HUES48 (cell line): ENCODE results near the gene NOTCH3.
A peak's percentile ranks its signal among the peaks of the same experiment; 100 is the strongest.

Experiments used
- H3K27ac ChIP-seq: one replicate; pipeline ENCODE4 v1.7.0; 2013; ENCODE audit warnings: low read depth, low read length, inconsistent platforms
- H3K27me3 ChIP-seq: 2 replicates; pipeline ENCODE4 v1.6.1; 2013; ENCODE audit warnings: mild to moderate bottlenecking, low read length; ENCODE audit not compliant: control insufficient read depth, insufficient read depth
- H3K36me3 ChIP-seq: 2 replicates; pipeline ENCODE4 v1.6.1; 2013; ENCODE audit warnings: low read length; ENCODE audit not compliant: control insufficient read depth, insufficient read depth
- H3K4me1 ChIP-seq: 2 replicates; pipeline ENCODE4 v1.6.1; 2013; ENCODE audit warnings: mild to moderate bottlenecking, low read length; ENCODE audit not compliant: control insufficient read depth, insufficient read depth
- H3K4me3 ChIP-seq: 2 replicates; pipeline ENCODE4 v1.5.1; 2013; ENCODE audit warnings: mild to moderate bottlenecking, low read depth, low read length
- H3K9ac ChIP-seq: 2 replicates; pipeline ENCODE4 v1.6.1; 2013; ENCODE audit warnings: mild to moderate bottlenecking, low read depth, low read length, moderate library complexity
- H3K9me3 ChIP-seq: 2 replicates; pipeline ENCODE4 v1.6.1; 2013; ENCODE audit warnings: low read length; ENCODE audit not compliant: control insufficient read depth, insufficient read depth

The NOTCH3 gene

DNA sequence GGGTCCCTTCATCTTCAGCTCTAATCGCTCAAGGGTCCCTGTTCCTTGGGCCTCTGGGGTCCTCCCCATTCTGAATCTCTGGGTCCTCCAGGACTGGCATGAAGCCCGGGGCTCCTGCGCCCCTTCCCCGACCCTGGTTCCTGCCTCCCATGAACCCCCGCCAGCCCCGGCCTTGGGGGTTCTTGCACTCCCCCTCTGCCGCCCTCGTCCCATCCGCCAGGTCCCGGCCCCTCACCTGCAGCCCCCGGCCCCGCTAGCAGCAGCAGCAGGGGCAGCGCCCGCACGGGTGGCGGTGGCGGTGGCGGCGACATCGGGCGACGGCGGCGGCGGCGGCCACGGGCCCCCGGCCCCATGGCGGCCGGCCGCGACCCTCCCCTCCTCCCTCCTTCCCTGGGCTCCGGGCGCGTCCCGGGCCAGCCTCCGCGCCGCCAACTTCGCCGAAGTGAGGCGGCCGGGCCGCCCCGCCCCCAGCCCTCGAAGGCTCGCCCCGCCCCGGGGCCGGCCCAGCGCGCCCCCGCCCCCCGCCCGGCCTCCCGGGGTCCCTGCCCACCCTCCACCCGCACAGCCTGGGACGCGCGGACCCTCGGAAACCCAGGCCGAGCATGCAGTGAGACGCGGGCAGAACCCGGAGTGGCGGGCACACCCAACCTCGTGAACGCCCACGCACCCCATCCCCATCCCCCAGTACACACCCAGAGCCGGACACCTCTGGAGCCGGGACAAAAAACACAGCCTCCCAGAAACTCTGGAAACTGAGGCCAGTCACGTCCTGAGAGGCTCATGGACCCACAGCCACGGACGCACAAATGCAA, at the start of gene NOTCH3:
TSS of gene NOTCH3 (minus strand) at position 443 of the 812 bp plus-strand sequence. CDS start at position 353, 90 bp downstream.
- H3K9me3 ChIP-seq: no peaks in the 10 kb centered on the region
- H3K27ac ChIP-seq: peak within 1 kb of the TSS; percentile 76
- peaks cover 23% of the 10 kb centered on the region for H3K36me3 ChIP-seq
- peak within 1 kb of the TSS; percentile 3 for H3K9ac ChIP-seq
- peaks cover 10% of the 10 kb centered on the region; the same call in 1 of the 2 replicates for H3K4me1 ChIP-seq
- H3K4me3 ChIP-seq: peak within 1 kb of the TSS; percentile 79
- no peaks in the 10 kb centered on the region for H3K27me3 ChIP-seq

DNA sequence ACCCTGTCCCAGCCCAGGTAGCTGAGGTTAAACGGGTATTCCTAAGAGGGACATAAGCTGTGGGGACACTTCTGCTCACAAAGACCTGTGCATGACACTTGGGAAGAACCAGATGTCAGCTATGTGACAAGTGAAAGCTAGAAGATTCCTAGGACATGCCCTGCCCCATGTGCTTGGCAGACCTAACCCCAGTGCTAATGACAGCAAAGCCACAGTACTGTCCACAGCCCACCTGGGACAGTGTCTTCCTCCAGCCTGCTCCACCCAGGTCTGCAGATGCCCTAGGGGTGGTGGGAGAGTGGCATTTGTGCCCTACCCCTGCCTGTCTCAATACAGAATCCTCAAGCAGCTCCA, 49.8 kb upstream of the NOTCH3 start:
- H3K4me3 ChIP-seq: no peak overlapping the region
- peak overlapping the region; percentile 8 for H3K27ac ChIP-seq
- peaks cover 11% of the 10 kb centered on the region; the same call in 1 of the 2 replicates for H3K4me1 ChIP-seq
- H3K9me3 ChIP-seq: no peaks in the 10 kb centered on the region
- peaks cover 90% of the 10 kb centered on the region for H3K36me3 ChIP-seq
- no peak overlapping the region for H3K9ac ChIP-seq
- no peaks in the 10 kb centered on the region for H3K27me3 ChIP-seq

DNA sequence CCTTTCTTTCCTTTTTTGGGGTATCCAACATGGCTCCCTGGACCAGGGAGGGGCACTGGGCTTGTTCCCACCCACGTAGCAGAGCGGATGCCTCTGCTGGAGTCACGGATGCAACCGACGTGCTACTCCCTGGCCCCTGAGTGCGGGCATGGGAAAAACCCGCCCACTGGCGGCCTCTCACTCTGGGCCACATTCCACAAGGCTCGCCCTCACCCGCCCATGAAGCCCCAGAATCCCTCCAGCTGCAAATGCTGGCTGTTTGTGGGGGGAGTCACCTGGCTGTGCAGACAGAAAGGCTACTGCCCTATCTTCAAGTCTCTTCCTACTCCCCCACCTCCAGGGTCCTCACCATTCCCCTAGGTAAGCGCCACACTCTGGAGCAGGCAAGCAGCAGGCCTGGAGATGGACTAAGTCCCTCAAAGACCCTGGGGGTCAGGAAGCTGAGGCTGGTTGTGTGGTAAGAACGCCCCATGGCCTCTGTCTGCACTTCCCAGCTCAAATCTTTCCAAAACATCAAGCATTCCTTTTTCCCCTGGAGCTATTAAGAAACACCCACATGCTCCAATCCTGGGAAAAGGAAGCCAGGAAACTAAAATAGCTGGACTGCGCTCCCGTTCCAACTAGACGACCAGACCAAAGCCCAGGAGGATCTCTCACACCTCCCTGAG, 49.3 kb upstream of the NOTCH3 start:
- H3K27me3 ChIP-seq: no peaks in the 10 kb centered on the region
- H3K36me3 ChIP-seq: peaks cover 90% of the 10 kb centered on the region
- peaks cover 11% of the 10 kb centered on the region; the same call in 1 of the 2 replicates for H3K4me1 ChIP-seq
- no peaks in the 10 kb centered on the region for H3K9me3 ChIP-seq
- H3K27ac ChIP-seq: peak overlapping the region; percentile 8
- no peak overlapping the region for H3K9ac ChIP-seq
- H3K4me3 ChIP-seq: no peak overlapping the region

DNA sequence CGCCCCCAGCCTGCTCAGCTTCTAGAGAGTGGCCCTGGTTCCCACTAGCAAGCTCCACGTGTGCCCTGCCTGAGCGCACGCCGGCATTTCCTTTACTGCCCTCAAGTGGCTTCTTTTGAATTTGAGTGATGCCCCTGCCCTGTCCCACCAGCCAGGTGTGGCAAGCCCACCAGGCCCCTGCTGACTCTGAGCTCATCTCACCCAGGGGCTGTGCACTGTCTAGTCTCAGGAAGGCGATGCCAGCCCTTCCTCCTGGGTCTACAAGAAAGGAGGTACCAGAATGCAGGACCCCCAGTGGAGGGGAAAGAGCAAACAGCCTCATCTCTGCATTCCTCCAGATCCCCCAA, 48.7 kb upstream of the NOTCH3 start:
- H3K9ac ChIP-seq: no peak overlapping the region
- H3K36me3 ChIP-seq: peaks cover 90% of the 10 kb centered on the region
- H3K27ac ChIP-seq: no peak overlapping the region
- no peaks in the 10 kb centered on the region for H3K9me3 ChIP-seq
- H3K27me3 ChIP-seq: no peaks in the 10 kb centered on the region
- peaks cover 11% of the 10 kb centered on the region; the same call in 1 of the 2 replicates for H3K4me1 ChIP-seq
- no peak overlapping the region for H3K4me3 ChIP-seq

DNA sequence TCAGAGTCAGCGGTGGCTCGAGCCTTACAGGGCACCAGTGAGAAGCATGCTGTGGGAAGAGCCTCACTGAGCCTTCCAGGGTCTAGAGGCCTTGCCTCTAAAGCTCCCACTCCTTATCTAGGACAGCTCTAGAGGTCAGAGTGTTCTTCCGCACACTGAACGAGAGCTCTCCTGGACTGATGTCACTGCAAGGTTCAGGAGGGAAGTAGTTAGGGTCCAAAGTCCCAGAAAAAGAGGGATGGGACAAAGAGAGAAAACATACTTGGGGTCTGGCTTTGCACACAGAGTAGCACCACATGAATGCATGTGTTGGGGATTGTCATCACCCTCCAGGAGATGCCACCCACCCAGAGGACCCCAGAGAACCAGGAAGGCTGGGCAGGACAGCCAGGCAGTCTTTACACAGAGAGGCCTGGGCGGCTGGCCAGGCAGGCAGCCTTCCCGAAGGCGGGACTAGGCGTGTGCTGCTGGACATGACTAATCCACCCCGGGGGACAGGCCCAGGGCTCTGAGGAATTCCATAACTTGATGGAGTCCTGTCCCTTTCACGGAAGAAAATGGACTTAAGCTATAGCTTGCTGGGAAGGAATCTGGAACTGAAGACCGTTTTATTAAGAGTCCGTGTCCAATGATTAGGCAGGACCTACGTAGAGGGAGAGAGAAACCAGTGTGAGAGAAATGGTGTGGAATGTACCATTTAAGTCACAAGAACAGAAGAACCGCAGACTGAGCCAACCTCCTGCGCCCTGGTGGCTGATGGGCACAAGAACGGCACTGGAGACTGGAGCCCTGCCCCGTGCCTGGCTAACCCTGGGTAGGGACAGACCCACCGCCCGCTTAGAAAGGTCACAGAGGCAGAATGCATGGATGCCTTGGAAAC, 48.1 kb upstream of the NOTCH3 start:
- H3K36me3 ChIP-seq: peaks cover 88% of the 10 kb centered on the region
- H3K4me1 ChIP-seq: peaks cover 11% of the 10 kb centered on the region; the same call in 1 of the 2 replicates
- H3K4me3 ChIP-seq: no peak overlapping the region
- H3K9ac ChIP-seq: no peak overlapping the region
- H3K27ac ChIP-seq: no peak overlapping the region
- no peaks in the 10 kb centered on the region for H3K27me3 ChIP-seq
- no peaks in the 10 kb centered on the region for H3K9me3 ChIP-seq

DNA sequence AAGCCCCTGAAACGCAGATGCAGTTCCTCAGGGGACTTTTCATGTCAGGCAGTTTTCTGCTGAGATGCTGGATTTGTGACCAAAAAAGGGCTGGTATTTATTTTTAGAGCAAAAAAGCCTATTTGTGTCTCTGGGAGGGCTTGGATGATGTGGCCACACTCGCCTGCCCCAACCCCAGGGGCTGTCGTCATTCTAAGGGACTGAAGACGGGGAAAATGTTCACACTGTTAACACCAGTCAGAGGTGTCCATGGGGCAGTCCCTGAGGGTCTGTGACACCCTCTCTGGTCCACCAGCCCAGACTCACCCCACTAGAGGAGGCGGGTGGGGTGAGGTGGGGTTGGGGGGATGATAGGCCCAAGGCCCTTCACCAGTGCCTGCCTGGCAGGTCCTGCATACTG, 47.3 kb upstream of the NOTCH3 start:
- Histone ChIP-seq H3K27ac (no peak overlapping the region), H3K36me3 (peaks cover 88% of the 10 kb centered on the region), H3K4me1 (peaks cover 11% of the 10 kb centered on the region; the same call in 1 of the 2 replicates)

DNA sequence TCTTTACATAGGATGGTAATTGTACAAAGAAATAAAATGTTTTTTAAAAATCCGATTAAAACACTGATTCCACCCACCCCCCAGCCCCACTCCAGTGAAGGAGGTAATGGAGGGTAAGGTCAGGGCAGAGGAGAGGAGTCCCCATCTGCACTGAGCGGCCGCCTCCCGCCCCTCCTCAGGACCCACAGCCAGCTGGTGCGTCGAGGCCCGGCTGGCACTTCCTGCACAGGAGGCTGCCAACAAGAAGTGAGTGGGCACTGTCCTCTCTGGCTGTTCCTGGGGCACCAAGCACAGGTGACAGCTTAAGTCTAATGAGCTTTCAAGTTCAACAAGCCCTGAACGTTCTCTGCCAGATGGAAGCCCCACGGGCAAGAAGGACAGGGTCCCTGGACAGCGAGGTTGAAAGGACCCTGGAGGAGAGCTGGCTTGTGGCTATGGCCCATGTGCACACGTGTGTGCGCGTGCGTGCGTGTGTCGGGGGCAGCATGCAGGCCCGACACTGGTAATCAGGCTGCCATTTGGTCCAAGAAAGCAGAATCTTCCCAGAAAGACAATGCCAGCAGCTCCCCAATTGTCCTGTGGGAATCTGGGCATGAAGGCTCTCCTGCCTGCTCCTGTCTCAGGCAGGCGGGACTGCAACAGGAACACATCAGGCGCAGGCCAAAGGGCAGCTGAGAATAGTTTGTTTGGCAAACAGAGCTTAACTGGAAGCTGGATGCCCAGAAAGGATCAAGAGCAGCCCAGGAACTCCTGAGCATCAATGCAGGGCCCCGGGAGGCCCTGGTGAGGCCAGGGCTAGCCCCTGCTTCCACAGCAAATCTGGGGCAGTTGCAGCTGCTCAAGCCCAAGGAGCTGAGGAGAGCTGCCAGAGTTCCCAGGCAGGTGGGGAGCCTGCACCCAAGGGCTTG, 46.6 kb upstream of the NOTCH3 start:
- peaks cover 84% of the 10 kb centered on the region for H3K36me3 ChIP-seq
- no peak overlapping the region for H3K9ac ChIP-seq
- H3K27ac ChIP-seq: no peak overlapping the region

More for the DNA sequence above, 47.3 kb upstream of the NOTCH3 start:
- no peaks in the 10 kb centered on the region for H3K9me3 ChIP-seq
- H3K27me3 ChIP-seq: no peaks in the 10 kb centered on the region
- no peak overlapping the region for H3K9ac ChIP-seq
- H3K4me3 ChIP-seq: no peak overlapping the region

DNA sequence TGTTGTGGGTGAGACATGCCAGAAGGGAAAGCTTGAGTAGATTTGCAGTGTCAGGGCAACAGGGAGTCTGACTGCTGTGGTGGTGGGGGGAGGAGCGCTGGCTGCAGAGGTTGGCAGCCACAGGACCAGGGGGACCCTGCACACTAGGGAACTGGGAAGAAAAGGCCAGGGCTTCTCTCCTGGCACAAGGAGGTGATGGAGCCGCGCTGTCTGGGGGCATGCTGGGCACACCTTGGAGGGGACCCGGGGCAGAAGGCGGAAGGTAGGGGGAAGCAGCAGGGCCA, 45.3 kb upstream of the NOTCH3 start:
- Histone ChIP-seq H3K36me3 (peaks cover 86% of the 10 kb centered on the region), H3K27ac (no peak overlapping the region)

More for the DNA sequence above, 46.6 kb upstream of the NOTCH3 start:
- peaks cover 6% of the 10 kb centered on the region; the same call in 1 of the 2 replicates for H3K4me1 ChIP-seq
- no peaks in the 10 kb centered on the region for H3K27me3 ChIP-seq
- H3K9me3 ChIP-seq: no peaks in the 10 kb centered on the region
- no peak overlapping the region for H3K4me3 ChIP-seq

DNA sequence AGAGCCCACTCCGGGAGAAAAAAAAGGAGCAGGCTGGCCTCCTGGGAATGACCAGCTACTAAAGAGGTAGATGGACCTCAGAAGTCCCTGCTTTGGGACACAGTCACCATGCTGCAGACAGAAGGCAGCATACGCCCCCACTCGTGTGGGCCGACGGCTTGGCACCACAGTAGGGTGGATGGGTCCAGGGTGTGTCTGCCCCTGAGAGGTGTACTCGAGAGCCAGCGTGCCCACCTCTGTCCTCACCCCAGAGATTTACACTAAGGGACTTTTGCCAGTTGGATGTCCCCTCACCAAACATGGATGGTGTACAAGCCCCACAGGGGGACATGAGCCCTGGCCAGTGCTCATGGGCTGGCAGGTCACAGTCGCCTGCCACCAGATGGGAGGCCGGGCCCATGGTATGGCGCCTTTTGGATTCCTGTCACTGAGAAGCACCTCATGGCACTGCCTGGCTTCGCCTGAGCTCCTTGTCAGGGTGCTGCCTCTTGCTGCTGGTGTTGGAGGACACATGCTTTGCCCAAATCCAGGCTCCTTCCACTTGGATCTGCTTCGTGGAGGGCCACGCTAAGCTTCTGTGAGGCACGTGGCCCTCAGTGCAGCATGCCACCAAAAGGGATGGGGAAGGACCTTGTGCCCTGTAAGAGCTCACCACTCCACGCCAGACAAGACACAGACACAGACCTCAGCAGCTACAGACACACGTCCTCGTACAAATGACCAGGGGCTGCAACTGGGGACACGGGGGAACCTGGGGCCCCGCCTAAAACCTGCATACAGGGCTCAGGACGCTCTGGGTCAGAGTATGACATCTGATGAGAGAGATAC, 44.8 kb upstream of the NOTCH3 start:
- H3K9me3 ChIP-seq: no peaks in the 10 kb centered on the region
- no peak overlapping the region for H3K27ac ChIP-seq
- peaks cover 86% of the 10 kb centered on the region for H3K36me3 ChIP-seq
- H3K9ac ChIP-seq: no peak overlapping the region
- H3K4me3 ChIP-seq: no peak overlapping the region
- no peaks in the 10 kb centered on the region for H3K27me3 ChIP-seq
- H3K4me1 ChIP-seq: no peaks in the 10 kb centered on the region

More for the DNA sequence above, 45.3 kb upstream of the NOTCH3 start:
- Histone ChIP-seq H3K9me3 (no peaks in the 10 kb centered on the region), H3K9ac (no peak overlapping the region), H3K4me1 (no peaks in the 10 kb centered on the region), H3K4me3 (no peak overlapping the region), H3K27me3 (no peaks in the 10 kb centered on the region)
